ENCODE results near the gene TSPAN8. TPM values are rescaled to one million over a fixed set of nuclear protein-coding genes. Genes with fewer than 3 reads are reported as not detected.
"Not testable (repeated sequence)": the region's sequence is repeated elsewhere in the genome, so short reads cannot be mapped to it uniquely, and the experiment has no call there.

TSPAN8 gene
- total RNA-seq (2014; rRNA removed; shearing (Covaris generic)): not detected in 2 replicates

DNA sequence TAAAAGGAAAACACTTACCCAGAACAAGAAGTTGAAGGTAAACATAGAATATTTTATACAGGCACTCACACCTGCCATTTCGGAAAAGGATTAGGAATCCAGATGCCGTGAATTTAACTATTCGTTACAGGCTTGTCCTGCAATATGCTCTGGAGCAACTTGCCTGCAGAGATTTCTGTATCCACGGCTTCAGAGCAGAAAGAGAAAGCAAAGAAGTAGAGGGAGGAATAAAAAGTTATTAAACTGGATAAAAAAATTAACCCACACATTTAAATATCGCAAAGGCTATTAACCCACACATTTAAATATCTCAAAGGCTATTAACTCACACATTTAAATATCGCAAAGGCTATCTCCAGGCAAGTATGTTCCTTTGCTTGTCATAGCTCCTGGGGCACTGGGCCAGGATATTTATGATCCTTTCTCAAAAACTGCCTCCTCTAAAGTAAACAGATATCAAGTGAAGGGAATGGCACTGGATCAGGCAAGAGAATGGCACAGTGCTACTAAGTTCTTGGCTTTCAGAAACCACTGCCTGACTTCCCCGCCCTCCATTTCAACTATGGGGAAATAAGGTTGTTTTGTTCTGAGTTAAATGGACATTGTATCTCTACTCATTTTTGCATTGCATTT is at the start of gene TSPAN8:
Gene TSPAN8 (minus strand): TSS at position 399 of the 633 bp plus-strand sequence. CDS start 321 bp downstream, at position 78.
- no peak for DNase-seq (ENCODE audit: low read depth)

DNA sequence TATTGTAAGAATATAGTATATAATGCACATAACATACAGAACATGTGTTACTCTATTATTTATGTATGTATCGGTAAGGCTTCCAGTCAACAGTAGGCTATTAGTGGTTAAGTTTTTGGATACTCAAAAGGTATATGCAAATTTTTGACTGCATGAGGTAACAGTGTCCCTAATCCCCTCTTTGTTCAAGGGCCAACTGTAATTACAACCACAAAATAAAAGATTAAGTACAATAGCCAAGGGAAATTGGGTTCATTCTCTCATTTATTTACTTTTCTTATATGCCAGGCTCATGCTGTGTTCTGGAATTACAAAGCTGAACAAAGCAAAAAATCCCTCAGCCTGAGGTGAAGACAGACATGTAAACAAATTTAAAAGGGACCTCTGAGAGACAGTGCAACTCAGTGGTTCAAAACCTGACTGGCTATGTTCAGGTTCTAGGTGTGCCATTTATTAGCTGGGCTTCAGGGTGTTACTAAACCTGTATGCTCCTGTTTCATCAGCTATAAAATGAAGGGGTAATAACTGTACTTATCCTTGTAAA is 43.4 kb upstream of the TSPAN8 start:
- no peak for DNase-seq (ENCODE audit: low read depth)

DNA sequence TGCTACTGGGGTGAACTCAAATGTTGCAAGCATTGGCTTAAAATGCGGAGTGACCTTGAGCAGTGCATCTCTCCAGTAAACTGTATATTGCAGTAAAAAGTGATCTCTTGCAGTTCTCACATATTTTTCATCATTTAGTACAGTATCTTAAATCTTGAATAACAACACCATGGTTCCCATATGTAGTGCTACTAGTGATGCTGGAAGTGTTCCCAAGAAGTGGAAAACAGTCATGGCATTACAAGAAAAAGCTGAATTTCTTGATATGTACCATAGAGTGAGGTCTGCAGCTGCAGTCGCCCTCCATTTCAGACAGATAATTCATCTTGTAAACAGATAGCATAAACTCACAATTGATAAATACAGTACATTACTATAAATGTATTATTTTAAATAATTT is 42.9 kb upstream of the TSPAN8 start:
- DNase-seq (ENCODE audit: low read depth): no peak

DNA sequence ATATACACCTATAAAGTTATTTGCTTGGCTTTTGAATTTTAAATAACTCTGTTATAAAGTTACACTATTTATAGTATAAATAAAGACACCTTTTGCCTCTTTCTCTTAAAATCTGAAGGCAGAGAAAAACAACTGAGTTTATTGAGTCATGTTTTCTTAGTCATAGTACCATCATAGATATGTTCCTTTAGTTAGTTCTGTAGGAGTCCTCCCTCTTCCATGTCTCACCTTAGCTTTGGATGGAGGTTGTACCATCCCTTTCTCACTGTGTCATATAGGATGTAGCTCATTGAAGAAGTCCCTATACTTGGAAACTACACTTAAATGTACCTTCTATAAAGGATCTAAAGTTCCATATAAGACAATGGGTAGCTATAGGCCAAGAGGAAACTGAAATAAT is 39.7 kb upstream of the TSPAN8 start:
- DNase-seq (ENCODE audit: low read depth): no peak

DNA sequence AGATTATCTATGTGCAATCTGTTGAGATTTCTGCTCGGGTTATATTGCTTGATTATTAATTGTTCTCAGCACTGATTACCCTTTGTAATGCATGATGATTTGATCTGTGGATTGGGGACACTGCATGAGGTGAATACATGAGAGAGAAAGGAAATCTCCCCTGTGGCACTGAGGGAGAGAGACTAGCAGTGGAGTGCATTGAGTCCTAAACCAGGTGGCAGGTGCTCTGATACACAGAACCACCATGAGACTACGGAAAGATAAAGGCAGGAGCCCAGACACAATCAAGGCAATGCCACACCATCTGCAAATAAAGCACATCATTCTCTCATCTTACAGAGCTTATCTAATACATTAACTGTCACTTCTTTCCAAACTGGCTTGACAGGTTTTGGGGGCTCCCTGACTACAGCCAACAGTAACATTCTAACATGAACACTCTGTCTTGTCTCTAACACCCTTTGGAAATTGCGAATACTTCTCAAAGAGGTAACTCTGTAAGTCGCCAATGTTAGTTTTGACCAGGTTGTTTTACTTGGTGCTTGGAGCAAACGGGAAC is 37.6 kb upstream of the TSPAN8 start:
- DNase-seq (ENCODE audit: low read depth): no peak

DNA sequence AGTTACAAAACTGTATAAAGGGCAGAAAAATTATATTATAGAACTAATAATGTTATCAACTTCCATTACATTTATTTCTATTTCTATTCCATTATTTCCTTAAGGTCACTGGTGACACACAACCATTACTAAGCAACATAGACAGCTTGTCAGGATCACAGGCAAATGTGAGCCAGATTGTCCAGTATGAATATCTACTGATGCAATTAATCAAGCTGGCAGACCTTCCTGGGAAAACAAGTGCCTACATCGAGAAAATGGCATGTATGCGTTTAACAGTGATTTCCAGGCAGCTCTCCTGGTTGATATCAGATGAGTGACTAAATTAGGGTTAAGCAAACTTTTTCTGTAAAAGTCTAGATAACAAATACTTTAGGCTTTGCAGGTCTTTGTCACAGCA is 36.9 kb upstream of the TSPAN8 start:
- no peak for DNase-seq (ENCODE audit: low read depth)

DNA sequence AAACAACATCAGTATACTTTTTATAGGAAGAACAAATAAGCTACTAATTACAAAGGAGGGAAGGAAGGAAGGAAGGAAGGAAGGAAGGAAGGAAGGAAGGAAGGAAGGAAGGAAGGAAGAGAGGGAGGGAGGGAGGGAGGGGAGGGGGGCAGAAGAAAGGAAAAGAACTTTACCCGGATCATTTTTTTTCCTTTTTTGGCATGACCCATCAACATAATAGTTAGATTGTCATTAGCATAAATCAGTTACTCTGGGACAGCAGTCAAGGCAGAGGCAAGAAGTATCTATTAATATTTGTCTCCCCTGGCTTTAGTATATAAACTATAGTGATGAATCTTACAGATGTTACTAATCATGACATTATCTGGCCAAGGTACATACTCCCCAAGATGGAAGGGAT is 35.2 kb upstream of the TSPAN8 start:
- DNase-seq (ENCODE audit: low read depth): no peak

DNA sequence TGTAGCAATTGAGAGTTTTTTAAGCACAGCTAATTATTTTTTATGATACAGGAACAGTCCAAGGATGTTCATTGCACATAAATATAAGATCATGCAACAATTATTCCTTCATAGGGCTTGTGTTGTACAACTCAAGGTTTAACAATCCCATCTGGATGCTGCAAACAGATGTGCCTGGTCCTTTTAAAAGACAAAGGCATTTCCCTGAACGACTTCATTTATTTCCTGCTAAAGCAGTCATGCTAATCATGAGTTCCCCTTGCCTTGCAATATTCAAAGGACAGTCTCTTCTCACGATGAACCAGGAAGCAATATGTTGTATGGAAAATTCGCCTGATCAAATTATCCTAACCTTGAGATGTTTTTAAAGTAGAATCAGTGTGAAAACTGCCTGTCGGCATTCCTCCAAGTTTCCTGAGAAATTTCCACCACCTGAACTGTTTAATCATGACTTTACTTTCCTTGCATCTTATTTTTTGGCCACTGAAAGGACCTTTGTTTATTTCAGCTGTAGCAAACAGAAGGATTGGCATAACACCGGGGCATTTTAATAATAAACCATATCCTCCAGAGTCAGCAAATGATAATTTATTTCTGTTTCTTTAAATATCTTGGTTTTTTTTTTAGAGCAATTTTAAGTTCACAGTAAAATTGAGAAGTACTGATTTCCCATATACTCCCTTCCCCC is 33.9 kb upstream of the TSPAN8 start:
- DNase-seq (ENCODE audit: low read depth): no peak

DNA sequence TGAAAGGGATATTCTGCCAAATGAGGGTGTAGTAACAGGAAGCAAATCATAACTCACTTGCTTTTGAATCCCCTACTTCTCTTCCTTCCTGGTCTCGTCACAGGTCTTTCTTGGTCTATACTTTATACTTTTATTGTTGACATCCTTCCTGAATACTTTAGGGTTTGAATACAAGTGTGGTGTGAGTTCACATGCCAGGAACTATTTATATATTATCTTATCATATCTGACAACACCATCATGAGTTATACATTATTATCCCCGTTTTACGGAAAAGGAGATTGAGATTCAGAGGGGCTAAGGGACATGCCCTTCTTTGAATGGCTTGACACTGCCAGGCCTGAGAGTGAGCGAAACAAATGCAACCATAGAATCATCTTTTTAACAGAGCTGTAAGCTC is 33.0 kb upstream of the TSPAN8 start:
- no peak for DNase-seq (ENCODE audit: low read depth)

DNA sequence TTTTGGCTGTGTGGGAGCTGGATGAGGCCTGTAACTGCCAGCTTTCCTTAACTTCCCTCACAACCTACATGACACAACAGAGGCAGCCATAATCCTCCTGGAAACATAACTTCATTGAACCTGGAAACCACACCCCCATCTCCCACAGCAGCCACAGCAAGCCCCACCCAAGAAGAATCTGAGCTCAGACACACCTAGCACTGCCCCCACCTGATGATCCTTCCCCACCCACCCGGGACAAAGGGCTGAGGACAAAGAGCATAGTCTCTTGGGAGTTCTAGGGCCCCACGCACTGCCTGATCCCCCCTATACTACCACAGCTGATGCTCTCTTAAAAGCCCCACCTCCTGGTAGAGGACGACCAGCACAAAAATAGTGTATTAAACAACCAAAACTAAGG is 29.6 kb upstream of the TSPAN8 start:
- no peak for DNase-seq (ENCODE audit: low read depth)

DNA sequence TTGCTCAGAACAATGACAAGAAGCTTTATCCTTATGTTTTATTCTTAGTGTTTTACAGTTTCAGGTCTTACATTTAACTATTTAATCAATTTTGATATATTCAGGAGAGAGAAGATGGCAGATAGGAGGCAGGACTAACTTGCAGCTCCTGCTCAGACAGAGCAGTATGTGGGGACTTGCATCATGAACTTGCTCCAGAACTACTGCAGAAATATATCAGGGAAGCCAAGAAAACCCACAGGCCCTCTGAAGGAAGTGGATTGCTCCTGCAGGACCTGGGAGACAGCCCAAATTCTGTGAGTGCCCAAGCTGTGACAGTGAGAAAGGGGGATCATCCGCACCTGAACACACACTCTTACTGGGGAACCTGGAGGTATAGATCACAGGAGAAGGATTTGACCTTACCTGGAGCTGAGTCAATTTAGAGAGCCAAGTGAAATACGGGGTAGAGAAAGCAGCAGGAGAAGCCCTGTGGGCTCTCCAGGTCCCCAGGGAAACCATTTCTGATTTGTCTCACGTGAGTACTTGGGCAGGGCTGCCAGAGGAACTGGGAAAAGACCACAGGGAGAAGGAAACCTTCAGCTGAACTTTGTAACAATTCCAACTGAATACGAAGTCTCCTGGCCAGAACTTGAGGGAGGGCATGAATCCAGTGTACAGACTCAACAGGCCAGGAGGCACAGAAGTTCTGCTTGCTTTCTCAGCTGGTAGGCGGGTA is 28.9 kb upstream of the TSPAN8 start:
- DNase-seq (ENCODE audit: low read depth): no peak

DNA sequence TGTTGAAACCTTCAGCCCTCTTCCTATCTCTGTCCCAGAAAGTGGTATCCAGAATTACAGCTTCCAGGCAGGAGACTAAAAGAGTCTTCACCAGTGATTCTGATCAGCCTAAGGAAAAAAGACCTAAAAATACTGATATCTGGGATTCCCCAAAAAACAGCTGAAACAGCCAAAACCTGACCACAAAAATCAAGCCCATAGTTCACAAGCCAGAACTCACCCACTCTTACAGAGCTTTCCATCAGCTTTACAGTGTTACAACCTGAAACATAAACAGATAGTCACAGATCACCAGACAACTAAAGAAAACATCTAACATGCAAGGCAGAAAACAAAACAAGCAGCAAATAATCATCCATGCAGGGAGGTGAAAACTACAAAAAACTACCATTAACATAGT is 26.0 kb upstream of the TSPAN8 start:
- no peak for DNase-seq (ENCODE audit: low read depth)

DNA sequence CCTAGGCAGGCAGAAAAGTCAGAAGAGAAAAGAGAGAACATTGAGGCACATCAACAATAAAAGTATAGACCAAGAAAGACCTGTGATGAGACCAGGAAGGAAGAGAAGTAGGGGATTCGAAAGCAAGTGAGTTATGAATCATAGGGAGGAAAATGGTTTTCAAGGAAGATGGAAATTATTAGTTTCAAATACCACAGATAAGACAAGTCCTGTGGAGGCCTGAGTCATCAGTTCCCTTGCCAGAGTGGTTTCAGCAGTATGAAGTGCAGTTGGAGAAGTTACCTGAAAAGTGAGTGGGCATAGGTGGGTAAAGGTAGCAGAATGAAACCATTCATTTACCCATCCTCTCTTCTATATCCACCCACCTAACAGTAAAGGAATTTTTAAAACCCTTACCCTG is 25.2 kb upstream of the TSPAN8 start:
- DNase-seq (ENCODE audit: low read depth): no peak

DNA sequence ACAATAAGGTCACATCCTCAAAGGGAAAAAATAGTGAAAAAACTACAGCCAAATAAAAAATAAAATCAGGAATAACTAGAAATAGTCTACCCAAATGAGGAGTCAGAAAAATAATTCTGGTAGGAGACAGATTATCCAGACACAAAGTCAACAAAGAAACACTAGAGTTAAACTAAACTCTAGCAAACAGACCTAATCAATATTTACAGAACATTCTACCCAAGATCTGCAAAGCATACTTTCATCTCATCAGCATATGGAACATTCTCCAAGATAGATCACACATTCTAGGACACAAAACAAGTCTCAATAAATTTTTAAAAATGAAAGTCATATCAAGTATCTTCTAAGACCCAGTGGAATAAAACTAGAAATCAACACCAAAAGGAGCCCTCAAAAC is 20.4 kb upstream of the TSPAN8 start:
- DNase-seq (ENCODE audit: low read depth): no peak

DNA sequence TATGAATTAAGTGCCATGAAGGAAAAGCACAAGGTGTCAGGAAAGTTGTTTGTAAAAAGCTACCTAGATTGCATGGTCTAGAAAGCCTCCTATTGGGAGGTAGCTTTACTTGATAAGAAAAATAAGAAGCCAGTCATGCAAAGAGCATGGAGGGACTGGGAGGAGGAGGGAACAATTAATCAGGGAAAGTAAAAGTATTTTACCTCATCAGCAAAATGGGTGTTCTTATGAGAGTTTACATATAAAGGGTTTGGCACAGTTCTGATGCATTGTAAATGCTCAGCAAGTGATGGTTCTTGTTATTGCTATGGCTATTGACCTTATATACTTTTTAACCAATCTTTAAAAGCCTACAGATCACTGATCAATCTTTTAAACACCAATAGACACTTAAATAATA is 17.0 kb upstream of the TSPAN8 start:
- DNase-seq (ENCODE audit: low read depth): no peak

DNA sequence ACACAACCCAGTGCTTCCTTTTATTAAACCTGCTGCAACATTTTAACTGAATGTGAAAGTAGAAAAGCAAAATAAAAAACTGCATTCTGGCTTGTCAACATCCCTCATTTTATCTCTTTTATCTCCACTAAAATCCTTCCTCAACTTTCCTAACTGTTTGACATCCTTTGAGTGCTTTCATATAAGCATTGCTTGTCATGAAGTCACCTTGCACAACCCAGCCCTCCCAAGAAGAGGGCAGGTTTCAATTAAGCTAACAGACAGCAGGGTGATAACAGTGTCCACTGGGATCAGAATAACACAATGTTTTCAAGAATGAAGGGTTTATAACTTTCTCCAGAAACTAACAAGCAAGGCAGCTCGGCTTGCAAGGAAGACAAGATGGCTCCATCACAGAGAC is 16.3 kb upstream of the TSPAN8 start:
- DNase-seq (ENCODE audit: low read depth): no peak

DNA sequence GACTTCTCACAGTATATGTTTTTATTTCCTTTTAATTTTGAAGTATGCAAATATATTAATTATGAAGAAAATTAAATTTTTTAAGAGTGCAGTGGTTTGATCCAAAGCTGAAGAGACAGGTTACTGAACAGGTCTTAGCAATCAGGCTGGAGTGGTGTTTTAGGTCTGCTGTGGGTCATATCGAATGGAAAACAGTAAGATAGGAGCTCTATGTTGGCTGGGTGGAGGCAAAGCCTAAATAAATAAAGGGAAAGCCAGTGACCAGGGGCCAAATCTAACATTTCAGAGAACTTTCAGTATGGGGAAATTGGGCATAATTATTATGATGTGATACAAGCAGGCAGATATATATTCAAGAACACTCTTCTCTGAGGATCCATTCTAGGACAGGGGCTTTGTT is 12.7 kb upstream of the TSPAN8 start:
- no peak for DNase-seq (ENCODE audit: low read depth)

DNA sequence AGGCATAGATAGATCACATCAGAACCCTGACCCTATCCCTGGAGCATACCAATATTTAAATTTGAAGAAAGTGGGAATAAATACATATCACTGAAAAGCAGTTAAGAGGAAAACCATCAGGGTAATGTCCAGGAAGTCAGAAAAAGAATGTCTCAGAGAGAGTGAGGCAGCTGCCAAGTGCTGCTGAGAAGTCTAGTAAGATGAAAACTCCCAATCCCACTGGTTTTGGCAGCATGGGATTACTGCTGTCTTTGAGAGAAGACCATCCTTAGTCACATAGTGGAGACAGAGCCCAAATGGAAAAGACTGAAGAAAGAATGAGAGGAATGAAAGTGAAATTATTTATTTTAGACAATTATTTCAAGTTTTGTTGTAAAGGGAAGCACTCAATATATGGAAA is 11.5 kb upstream of the TSPAN8 start:
- no peak for DNase-seq (ENCODE audit: low read depth)

DNA sequence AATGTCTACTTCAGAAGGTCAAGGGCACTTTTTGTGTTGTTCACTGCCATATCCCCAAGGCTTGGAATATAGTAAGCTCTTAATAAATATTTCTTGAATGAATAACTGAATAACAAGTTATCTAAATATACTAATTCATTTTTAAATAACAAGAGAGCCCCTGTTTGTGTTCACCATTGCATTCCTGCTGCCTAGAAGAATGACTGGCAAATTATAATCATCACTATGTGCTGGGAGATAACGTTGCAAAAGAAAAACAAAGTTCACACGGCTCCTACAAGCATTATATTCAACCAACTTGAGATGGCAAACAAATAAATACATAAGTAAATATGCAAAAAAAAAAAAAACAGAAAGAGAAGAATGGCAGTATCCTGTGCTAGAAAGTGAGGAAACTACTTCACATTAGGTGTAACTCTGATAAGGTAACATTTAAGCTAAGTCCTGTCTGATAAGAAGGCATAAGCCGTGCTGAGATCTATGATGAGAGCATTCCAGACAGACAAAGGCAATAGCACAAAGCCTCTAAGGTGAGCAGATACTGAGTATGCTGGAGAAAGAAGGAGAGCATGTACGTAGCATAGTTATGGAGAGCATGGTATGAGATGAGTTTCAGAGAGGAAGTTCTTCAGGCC is 9.2 kb upstream of the TSPAN8 start:
- no peak for DNase-seq (ENCODE audit: low read depth)

DNA sequence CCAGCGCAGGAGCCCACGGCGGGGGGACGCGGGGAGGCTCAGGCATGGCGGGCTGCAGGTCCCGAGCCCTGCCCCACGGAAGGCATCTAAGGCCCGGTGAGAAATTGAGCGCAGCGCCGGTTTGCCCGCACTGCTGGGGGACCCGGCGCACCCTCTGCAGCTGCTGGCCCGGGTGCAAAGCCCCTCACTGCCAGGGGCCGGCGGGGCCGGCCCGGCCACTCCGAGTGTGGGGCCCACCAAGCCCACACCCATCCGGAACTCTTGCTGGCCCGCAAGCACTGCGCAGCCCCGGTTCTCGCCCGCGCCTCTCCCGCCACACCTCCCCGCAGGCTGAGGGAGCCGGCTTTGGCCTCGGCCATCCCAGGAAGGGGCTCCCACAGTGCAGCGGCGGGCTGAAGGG is 8.5 kb upstream of the TSPAN8 start:
- no peak for DNase-seq (ENCODE audit: low read depth)

DNA sequence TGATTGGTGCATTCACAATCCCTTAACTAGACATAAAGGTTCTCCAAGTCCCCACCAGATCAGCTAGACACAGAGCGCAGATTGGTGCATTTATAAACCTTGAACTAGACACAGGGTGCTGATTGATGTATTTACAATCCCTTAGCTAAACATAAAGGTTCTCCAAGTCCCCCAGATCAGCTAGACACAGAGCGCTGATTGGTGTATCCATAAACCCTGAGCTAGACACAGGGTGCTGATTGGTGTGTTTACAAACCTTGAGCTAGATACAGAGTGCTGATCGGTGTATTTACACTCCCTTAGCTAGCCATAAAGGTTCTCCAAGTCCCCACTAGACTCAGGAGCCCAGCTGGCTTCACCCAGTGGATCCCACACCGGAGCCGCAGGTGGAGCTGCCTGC is 8.0 kb upstream of the TSPAN8 start:
- not testable (repeated sequence) for DNase-seq (ENCODE audit: low read depth)

DNA sequence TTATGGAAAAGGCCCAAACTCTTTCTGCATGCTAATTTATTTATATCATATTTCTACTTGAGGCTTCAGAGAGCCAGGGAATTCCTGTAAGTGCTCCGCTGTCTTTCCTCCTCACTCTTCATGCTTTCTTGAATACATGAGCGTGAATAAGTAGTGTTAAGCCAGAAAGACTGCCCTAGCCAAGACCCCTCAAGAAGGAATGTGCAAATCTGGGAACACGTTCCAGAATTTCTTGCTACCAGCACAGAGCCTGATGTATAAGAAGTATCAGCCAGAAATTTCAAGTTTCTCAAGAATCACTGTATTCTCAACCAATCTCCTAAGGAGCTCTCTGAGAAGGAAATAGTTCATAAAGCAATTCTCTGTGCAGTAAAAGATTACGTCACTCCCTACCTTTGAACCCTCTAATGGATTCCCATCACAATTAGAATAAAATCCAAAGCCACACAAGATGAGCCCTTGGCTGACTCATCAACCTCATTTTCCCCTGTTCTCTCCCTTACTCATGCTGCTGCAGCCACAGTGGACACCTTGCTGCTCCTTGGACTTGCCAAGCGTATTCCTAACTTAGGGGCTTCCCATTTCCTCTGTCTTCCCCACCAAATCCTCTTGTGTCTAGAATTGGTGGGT is 6.9 kb upstream of the TSPAN8 start:
- DNase-seq (ENCODE audit: low read depth): peak; percentile 10

All from Daoy (cell line).